A673 (cell line): ENCODE data around the gene MAB21L4. TPM values are rescaled to one million over a fixed set of nuclear protein-coding genes. Genes with fewer than 3 reads are reported as not detected.
A peak's percentile ranks its signal among the peaks of the same experiment; 100 is the strongest.

ENCODE experiments used
- BruUV-seq: library from RNA; stranded (reverse); fragments of 400-500 nt; replicated peaks from 2 replicates; lab custom pipeline; 2021; lab: Mats Ljungman, UMichigan
- CTCF ChIA-PET: fragments of 300-600 bp; sonication (Branson Sonifier 250); formaldehyde crosslinking; loops from one replicate; lab custom pipeline; 2022; ENCODE audit warnings: antibody characterized with exemption; lab: Charles Lee
- POLR2A ChIA-PET: fragments of 300-600 bp; sonication (Branson Sonifier 250); formaldehyde crosslinking; loops from one replicate; lab custom pipeline; 2022; ENCODE audit warnings: antibody characterized with exemption; ENCODE audit not compliant: low non-redundant PET; lab: Charles Lee
- DNase-seq: peaks from one replicate; pipeline ENCODE4 v3.0.0-alpha.2; 2015; ENCODE audit warnings: low spot score
- H3K27ac ChIP-seq: fragments of 200-600 bp; sonication (generic); 2 replicates; pipeline ENCODE4 v1.5.1; 2016; ENCODE audit warnings: mixed run types, low read depth, mild to moderate bottlenecking, mixed read lengths, antibody characterized with exemption, low read length; ENCODE audit not compliant: poor library complexity, severe bottlenecking
- H3K27me3 ChIP-seq: fragments of 200-600 bp; sonication (generic); replicated peaks from 2 replicates; pipeline ENCODE4 v1.6.1; 2017; ENCODE audit warnings: mixed run types, low read depth, mild to moderate bottlenecking, mixed read lengths, antibody characterized with exemption, low read length; ENCODE audit not compliant: insufficient read depth, poor library complexity
- H3K36me3 ChIP-seq: fragments of 200-600 bp; sonication (generic); 2 replicates; pipeline ENCODE4 v1.6.1; 2016; ENCODE audit warnings: mixed run types, mild to moderate bottlenecking, mixed read lengths, antibody characterized with exemption, low read length; ENCODE audit not compliant: insufficient read depth, poor library complexity, severe bottlenecking
- H3K4me1 ChIP-seq: fragments of 200-600 bp; sonication (generic); 2 replicates; pipeline ENCODE4 v1.6.1; 2017; ENCODE audit warnings: mixed run types, mild to moderate bottlenecking, mixed read lengths, antibody characterized with exemption, low read length; ENCODE audit not compliant: insufficient read depth, poor library complexity, severe bottlenecking
- H3K4me3 ChIP-seq: fragments of 200-600 bp; sonication (generic); 2 replicates; pipeline ENCODE4 v1.5.1; 2016; ENCODE audit warnings: low read depth, mixed run types, mild to moderate bottlenecking, mixed read lengths, low read length; ENCODE audit not compliant: poor library complexity, severe bottlenecking
- H3K9me3 ChIP-seq: fragments of 200-600 bp; sonication (generic); 2 replicates; pipeline ENCODE4 v1.6.1; 2016; ENCODE audit warnings: mixed run types, low read depth, mild to moderate bottlenecking, mixed read lengths, antibody characterized with exemption, low read length; ENCODE audit not compliant: poor library complexity, severe bottlenecking
- EZH2 ChIP-seq: fragments of 200-600 bp; sonication (generic); IDR thresholded peaks from 2 replicates; pipeline ENCODE4 v1.6.1; 2017; ENCODE audit warnings: borderline replicate concordance, low read depth, mild to moderate bottlenecking, mixed read lengths, antibody characterized with exemption, low read length; ENCODE audit not compliant: poor library complexity, severe bottlenecking
- intact Hi-C: fragments of 100-400 bp; cut with micrococcal nuclease; formaldehyde crosslinking; loops from one replicate; pipeline ENCODE4 v1.10.0; 2022; ENCODE audit not compliant: unreplicated experiment
- total RNA-seq: library from RNA; stranded (reverse); gene quantifications from 2 replicates; pipeline ENCODE4 v1.2.3, GENCODE V29; 2021
- TF ChIP-seq, protein P1 (sequence below): fragments of 300-800, 200-600 bp; sonication (generic); conservative IDR thresholded peaks from 2 replicates; pipeline ENCODE4 v1.5.1; 2017; ENCODE audit warnings: low read depth, mild to moderate bottlenecking, antibody characterized with exemption, low read length, moderate library complexity, mixed read lengths

The MAB21L4 gene
- total RNA-seq, 1 experiment from 2014 or later, result not detected

DNA sequence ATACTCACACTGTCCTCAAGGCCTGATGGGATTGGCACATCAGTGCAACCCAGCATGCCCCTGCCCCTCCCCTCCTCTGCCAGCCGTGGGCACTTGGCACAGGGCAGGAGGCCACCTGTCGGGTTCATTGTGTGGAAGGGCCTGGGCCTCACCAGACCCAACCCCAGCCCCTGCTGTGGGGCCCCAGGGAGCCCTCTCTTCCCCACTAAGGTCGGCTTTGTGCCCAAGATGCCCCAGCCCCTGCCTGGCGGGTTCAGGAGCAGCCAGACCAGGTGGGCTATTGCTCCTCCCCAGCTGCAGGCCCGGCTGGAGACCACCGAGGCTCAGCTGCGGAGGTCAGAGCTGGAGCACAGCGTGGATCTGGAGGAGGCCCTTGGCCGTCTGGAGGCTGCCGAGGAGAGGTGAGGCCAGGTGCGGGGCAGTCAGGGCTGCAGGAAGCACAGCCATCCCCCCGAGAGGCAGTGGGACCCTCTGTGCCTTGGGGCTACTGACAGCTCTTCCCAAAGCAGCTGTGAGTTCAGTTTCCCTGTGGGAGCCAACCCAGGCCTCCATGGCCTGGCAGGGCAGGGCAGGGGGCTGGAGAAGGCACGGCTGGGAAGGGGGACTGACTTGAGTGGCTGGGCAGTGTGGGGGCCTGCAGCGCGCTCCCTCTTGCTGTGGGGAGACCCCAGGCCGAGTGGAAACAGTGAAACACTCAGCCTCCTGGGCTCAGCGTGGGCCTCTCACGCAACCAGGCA, 26.5 kb upstream of the MAB21L4 start:
- DNase-seq, result no peak
- no peak for TF ChIP-seq EZH2
- TF ChIP-seq, protein P1, sequence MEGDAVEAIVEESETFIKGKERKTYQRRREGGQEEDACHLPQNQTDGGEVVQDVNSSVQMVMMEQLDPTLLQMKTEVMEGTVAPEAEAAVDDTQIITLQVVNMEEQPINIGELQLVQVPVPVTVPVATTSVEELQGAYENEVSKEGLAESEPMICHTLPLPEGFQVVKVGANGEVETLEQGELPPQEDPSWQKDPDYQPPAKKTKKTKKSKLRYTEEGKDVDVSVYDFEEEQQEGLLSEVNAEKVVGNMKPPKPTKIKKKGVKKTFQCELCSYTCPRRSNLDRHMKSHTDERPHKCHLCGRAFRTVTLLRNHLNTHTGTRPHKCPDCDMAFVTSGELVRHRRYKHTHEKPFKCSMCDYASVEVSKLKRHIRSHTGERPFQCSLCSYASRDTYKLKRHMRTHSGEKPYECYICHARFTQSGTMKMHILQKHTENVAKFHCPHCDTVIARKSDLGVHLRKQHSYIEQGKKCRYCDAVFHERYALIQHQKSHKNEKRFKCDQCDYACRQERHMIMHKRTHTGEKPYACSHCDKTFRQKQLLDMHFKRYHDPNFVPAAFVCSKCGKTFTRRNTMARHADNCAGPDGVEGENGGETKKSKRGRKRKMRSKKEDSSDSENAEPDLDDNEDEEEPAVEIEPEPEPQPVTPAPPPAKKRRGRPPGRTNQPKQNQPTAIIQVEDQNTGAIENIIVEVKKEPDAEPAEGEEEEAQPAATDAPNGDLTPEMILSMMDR, result no peak
- Histone ChIP-seq H3K36me3 (no peaks in the 10 kb centered on the region), H3K27ac (no peak overlapping the region), H3K4me3 (no peak overlapping the region), H3K9me3 (no peaks in the 10 kb centered on the region), H3K4me1 (peaks cover 26% of the 10 kb centered on the region), H3K27me3 (no peaks in the 10 kb centered on the region)
- ChIA-PET CTCF (no interaction called here), POLR2A (no interaction called here)
- no TSS peak for BruUV-seq
- intact Hi-C loops, result no loop called here

- H3K9me3 ChIP-seq, result no peaks in the 10 kb centered on the region
- peaks cover 31% of the 10 kb centered on the region for H3K4me1 ChIP-seq
- POLR2A ChIA-PET, result no interaction called here
- H3K36me3 ChIP-seq, result no peaks in the 10 kb centered on the region
- no peak overlapping the region for H3K4me3 ChIP-seq
- no TSS peak for BruUV-seq
- intact Hi-C loops, result no loop called here
- CTCF ChIA-PET, result no interaction called here
- H3K27ac ChIP-seq, result no peak overlapping the region
- H3K27me3 ChIP-seq, result no peaks in the 10 kb centered on the region
- DNase-seq, result no peak
- TF ChIP-seq, protein P1, result no peak
- TF ChIP-seq EZH2, result no peak
These were observed 26.0 kb upstream of the MAB21L4 start for GRCh38 chr2:240921995-240922244.

GRCh38 chr2:240921311-240921994, 25.5 kb upstream of the MAB21L4 start:
- Histone ChIP-seq H3K4me3 (no peak overlapping the region), H3K36me3 (no peaks in the 10 kb centered on the region), H3K27ac (peak overlapping the region; percentile 35), H3K4me1 (peaks cover 35% of the 10 kb centered on the region), H3K9me3 (no peaks in the 10 kb centered on the region), H3K27me3 (no peaks in the 10 kb centered on the region)
- BruUV-seq, result no TSS peak
- DNase-seq, result peak; percentile 55
- CTCF ChIA-PET, result no interaction called here
- intact Hi-C loops, result no loop called here
- TF ChIP-seq, protein P1, result no peak
- no peak for TF ChIP-seq EZH2
- POLR2A ChIA-PET, result no interaction called here
